Upper lobe of left lung (tissue), 4 donors: Measurements from ENCODE around the gene ARHGAP26.

Experiments
- EP300 ChIP-seq, 4 donors: sonication (generic); formaldehyde crosslinking; IDR thresholded peaks; one replicate each; pipeline ENCODE4 v1.5.1; 2017; ENCODE audit warnings: antibody characterized with exemption in 4 of 4, control low read depth in 2 of 4
- POLR2AphosphoS5 ChIP-seq, 2 donors: sonication (generic); formaldehyde crosslinking; IDR thresholded peaks; one replicate each; pipeline ENCODE4 v1.5.1; 2017; ENCODE audit warnings: antibody characterized with exemption in 2 of 2

DNA sequence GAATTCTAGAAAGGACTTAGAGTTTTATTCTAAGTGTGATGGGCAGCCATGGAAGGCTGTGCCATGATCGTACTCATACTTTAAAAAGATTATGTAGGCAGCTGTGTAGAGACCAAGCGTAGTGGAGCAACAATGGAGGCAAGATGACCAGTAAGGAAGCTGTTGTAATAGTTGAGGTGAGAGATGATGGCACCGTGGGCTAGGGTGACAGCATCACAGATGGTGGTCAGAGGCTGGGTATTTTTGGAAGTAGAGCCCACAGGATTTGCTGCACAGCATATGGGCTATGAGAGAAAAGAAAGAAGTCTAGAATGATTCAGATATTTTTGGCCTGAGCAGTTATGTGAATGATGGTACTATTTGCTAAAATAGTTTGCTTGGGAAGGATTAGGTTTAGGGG lies 7.7 kb downstream of the ARHGAP26 start:
- TF ChIP-seq POLR2AphosphoS5 (IDR thresholded peaks at IDR 0.05) (no peak), EP300 (IDR thresholded peaks at IDR 0.05) (no peak)
